ENCODE data around the gene CKLF. TPM values are rescaled to one million over a fixed set of nuclear protein-coding genes. Genes with fewer than 3 reads are reported as not detected.

CKLF gene
- total RNA-seq, 4 donors from 2014 or later = 31.8 to 75.4 (median 35.6) TPM

- Histone ChIP-seq H3K27ac (peak overlapping the region; percentile 91 to 98 (median 96)), H3K27me3 (no peaks in the 10 kb centered on the region), H3K36me3 (peaks cover 0 to under 1% (median 0%) of the 10 kb centered on the region in 3 donors), H3K9me3 (no peaks in the 10 kb centered on the region), H3K4me3 (peak overlapping the region; percentile 77 to 99 (median 89)), H3K4me1 (peaks cover 0 to 54% (median 10%) of the 10 kb centered on the region in 4 donors)
- DNase-seq (ENCODE audit: low spot score in 2 of 2) = peak; percentile 37 to 51
- WGBS, 2 donors = 6 to 9% methylated on average over 32 of the region's 32 CpGs
- TF ChIP-seq POLR2A (IDR thresholded peaks at IDR 0.05) (peak in 1 of 2 donors; percentile 22), CTCF (IDR thresholded peaks at IDR 0.05) (no peak)
Measured at GRCh38 chr16:66603537-66604375, 51.4 kb downstream of the CKLF start.

GRCh38 chr16:66604376-66605176 is 52.2 kb downstream of the CKLF start, which contains the start of gene CMTM3:
TSS of gene CMTM3 (plus strand) at chr16:66604704. CDS start at chr16:66604806, 102 bp downstream.
- peak in 1 of 2 donors; percentile 16 for TF ChIP-seq POLR2A (IDR thresholded peaks at IDR 0.05)
- TF ChIP-seq EP300 (IDR thresholded peaks at IDR 0.05) = peak in 1 of 2 donors; percentile 8
- peak; percentile 77 to 97 (median 92) for TF ChIP-seq CTCF (IDR thresholded peaks at IDR 0.05)
- no peaks in the 10 kb centered on the region for H3K9me3 ChIP-seq
- peaks cover 0 to 60% (median 15%) of the 10 kb centered on the region in 4 donors for H3K4me1 ChIP-seq
- peaks cover 0 to 8% (median 0%) of the 10 kb centered on the region in 3 donors for H3K36me3 ChIP-seq
- H3K27me3 ChIP-seq = no peaks in the 10 kb centered on the region
- peak within 1 kb of the TSS; percentile 77 to 99 (median 89) for H3K4me3 ChIP-seq
- peak; percentile 59 to 64 for DNase-seq (ENCODE audit: low spot score in 2 of 2)
- peak within 1 kb of the TSS; percentile 91 to 98 (median 96) for H3K27ac ChIP-seq
- WGBS, 2 donors = 0 to 1% methylated on average over 25 to 30 of the region's 96 CpGs

DNA sequence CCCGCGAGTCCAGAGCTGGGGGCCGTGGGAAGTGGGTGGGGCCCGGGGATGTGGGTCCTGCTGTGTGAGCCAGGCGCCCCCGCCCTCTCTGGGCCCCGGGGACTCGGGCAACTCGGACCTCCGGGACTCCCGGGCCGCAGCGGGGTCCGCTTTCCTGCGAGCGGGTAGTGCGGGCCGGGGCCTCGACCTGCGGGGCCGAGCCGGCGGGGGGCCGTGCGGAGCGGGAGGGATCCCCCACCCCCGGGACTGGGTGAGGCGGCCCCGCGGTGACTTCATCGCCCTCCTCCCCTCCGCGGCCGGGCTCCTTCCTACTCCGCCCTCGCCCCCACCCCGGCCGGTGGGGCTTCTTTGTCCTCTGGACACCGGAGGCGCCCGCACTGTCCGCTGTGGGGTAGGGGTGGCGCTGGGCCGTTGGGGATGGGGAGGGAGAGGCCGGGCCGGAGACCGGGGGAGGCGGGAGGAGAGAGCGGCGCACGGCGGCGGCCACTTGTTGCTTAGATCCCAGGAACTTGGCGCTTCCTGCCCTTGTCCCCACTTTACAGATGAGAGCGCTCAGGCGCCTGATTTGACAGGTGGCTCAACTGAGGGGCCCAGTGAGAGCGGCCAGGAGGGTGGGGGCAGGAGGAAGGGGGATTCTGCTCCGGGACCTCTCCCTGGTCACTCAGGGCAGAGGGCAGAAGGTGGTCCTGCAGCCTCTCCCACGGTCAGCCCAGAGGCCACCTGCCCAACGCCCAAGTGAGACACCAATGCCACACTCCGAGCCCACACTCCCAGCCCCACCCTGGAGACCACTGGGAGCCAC is 53.0 kb downstream of the CKLF start:
- H3K4me3 ChIP-seq = peak overlapping the region; percentile 77 to 99 (median 89)
- H3K4me1 ChIP-seq = peaks cover 0 to 59% (median 15%) of the 10 kb centered on the region in 4 donors
- peaks cover 0 to 16% (median 0%) of the 10 kb centered on the region in 3 donors for H3K36me3 ChIP-seq
- peak overlapping the region; percentile 91 to 98 (median 96) for H3K27ac ChIP-seq
- DNase-seq (ENCODE audit: low spot score in 2 of 2) = peak in 1 of 2 donors; percentile 40
- 3 to 7% methylated on average over 3 to 45 of the region's 61 CpGs for WGBS, 2 donors
- H3K9me3 ChIP-seq = no peaks in the 10 kb centered on the region
- no peaks in the 10 kb centered on the region for H3K27me3 ChIP-seq
- TF ChIP-seq CTCF (IDR thresholded peaks at IDR 0.05) = peak in 1 of 5 experiments; percentile 41
- TF ChIP-seq EP300 (IDR thresholded peaks at IDR 0.05) = no peak
- no peak for TF ChIP-seq POLR2A (IDR thresholded peaks at IDR 0.05)

DNA sequence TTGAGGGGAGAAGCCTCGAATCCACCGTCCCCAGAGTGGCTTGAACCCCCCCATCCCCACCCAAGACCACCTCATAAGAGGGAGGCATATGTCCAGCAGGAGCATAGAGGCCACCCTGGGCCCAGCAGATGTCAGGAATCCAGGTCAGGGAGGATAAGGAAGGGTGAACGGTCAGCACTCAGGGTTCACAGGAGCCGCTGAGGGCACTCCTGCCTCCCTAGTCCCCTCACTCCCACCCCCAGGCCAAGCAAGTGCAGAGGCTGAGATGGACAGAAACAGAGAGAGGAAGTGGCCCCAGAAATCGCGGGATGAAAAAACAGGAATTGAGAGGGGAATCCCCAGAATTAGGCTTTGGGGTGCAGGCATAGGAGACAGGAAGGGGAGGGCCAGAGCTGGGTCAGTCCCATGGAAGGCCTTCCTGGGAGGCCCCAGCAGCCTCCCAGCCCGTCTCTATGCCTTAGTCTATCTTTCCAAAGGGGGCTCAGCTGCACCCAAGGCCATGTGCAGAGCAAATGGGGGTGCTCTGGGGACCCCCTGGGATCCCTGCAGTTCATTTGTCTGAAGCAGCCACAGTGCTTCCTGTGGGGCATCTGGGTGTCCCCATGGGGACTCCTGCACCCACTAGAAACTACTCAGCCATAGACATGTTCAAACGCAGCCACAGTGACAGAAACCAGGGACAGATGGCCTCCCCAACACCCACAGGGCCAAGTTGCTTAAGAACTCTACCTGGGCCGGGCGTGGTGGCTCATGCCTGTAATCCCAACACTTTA is 53.8 kb downstream of the CKLF start:
- H3K9me3 ChIP-seq = no peaks in the 10 kb centered on the region
- no peak for DNase-seq (ENCODE audit: low spot score in 2 of 2)
- no peaks in the 10 kb centered on the region for H3K27me3 ChIP-seq
- H3K36me3 ChIP-seq = peaks cover 0 to 24% (median 0%) of the 10 kb centered on the region in 3 donors
- peak overlapping the region; percentile 91 to 98 (median 96) for H3K27ac ChIP-seq
- no peak for TF ChIP-seq CTCF (IDR thresholded peaks at IDR 0.05)
- no peak for TF ChIP-seq POLR2A (IDR thresholded peaks at IDR 0.05)
- no peak for TF ChIP-seq EP300 (IDR thresholded peaks at IDR 0.05)
- WGBS, 2 donors = 49 to 53% methylated on average over 8 to 10 of the region's 10 CpGs
- H3K4me3 ChIP-seq = peak overlapping the region; percentile 77 to 99 (median 89)
- H3K4me1 ChIP-seq = peaks cover 0 to 56% (median 15%) of the 10 kb centered on the region in 4 donors
